Measurements from ENCODE around the gene EN2. TPM values are rescaled to one million over a fixed set of nuclear protein-coding genes. Genes with fewer than 3 reads are reported as not detected.

EN2 gene
- total RNA-seq, 2 donors from 2014 or later = not detected

GRCh38 chr7:155496267-155497005, 38.5 kb downstream of the EN2 start:
- H3K27me3 Mint-ChIP-seq (ENCODE audit: insufficient read depth) = peaks cover 81% of the 10 kb centered on the region
- no peaks in the 10 kb centered on the region for H3K36me3 Mint-ChIP-seq (ENCODE audit: low read depth)
- no peak overlapping the region for H3K27ac Mint-ChIP-seq
- peak; percentile 37 for DNase-seq
- WGBS, 2 experiments (ENCODE audit: insufficient coverage in 1 of 2, insufficient read length in 1 of 2) = 87 to 88% methylated on average over 17 to 23 of the region's 23 CpGs
- Histone ChIP-seq H3K4me3 (ENCODE audit: low read length) (no peak overlapping the region), H3K4me1 (ENCODE audit: control insufficient read depth, insufficient read depth, low read length) (no peaks in the 10 kb centered on the region), H3K9ac (ENCODE audit: extremely low read depth, low read length, poor library complexity, severe bottlenecking) (no peak overlapping the region), H3K27ac (ENCODE audit: low read depth, low read length) (no peak overlapping the region), H3K27me3 (ENCODE audit: control insufficient read depth, insufficient read depth, low read length, poor library complexity, severe bottlenecking) (peaks cover 71% of the 10 kb centered on the region), H3K9me3 (ENCODE audit: control insufficient read depth, low read length) (no peaks in the 10 kb centered on the region), H3K36me3 (ENCODE audit: control insufficient read depth, insufficient read depth, low read length) (no peaks in the 10 kb centered on the region)
- no peaks in the 10 kb centered on the region for H3K9me3 Mint-ChIP-seq
- TF ChIP-seq, protein P1, sequence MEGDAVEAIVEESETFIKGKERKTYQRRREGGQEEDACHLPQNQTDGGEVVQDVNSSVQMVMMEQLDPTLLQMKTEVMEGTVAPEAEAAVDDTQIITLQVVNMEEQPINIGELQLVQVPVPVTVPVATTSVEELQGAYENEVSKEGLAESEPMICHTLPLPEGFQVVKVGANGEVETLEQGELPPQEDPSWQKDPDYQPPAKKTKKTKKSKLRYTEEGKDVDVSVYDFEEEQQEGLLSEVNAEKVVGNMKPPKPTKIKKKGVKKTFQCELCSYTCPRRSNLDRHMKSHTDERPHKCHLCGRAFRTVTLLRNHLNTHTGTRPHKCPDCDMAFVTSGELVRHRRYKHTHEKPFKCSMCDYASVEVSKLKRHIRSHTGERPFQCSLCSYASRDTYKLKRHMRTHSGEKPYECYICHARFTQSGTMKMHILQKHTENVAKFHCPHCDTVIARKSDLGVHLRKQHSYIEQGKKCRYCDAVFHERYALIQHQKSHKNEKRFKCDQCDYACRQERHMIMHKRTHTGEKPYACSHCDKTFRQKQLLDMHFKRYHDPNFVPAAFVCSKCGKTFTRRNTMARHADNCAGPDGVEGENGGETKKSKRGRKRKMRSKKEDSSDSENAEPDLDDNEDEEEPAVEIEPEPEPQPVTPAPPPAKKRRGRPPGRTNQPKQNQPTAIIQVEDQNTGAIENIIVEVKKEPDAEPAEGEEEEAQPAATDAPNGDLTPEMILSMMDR (conservative IDR thresholded peaks at IDR 0.05) = no peak
- peaks cover 6% of the 10 kb centered on the region for H3K4me1 Mint-ChIP-seq
- H3K4me3 Mint-ChIP-seq = no peak overlapping the region

DNA sequence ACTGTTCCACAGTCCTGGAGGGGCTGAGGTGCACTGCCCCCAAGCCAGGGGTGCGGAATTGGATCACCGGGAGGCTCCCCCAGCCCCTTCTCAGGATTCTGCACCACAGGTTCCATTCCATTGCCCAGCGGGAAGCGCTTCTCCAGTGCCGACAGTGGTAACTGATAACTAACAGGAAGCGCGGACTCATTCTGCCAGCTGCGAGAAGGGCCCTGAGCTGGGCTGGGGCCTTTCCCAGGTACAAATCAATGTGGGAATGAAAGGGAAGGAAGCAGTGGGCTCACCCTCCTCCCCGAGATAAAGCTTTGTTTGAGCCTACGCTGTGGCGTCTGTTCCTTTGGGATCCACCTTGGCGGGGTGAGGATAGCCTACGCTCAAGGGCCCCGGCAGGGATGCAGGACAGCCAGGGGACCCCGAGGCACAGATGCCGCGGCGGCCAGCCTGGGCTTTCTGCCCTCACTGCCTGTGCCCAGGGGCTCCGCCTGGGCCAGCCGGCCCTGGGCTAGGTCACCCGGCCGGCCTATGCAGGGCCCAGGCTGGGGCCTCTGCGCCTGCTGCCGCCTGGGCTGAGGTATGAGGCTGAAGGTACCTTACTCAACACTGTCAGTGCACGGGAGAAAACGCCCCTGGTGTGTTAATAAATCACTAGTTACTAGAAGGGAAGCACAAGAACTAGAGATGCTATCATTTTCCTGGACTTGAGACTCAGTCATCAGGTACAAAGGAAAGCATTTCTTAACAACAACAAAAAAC, 39.4 kb downstream of the EN2 start:
- Mint-ChIP-seq H3K27me3 (ENCODE audit: insufficient read depth) (peaks cover 80% of the 10 kb centered on the region), H3K27ac (no peak overlapping the region), H3K4me3 (no peak overlapping the region), H3K36me3 (ENCODE audit: low read depth) (no peaks in the 10 kb centered on the region), H3K4me1 (peaks cover 12% of the 10 kb centered on the region), H3K9me3 (no peaks in the 10 kb centered on the region)
- Histone ChIP-seq H3K4me1 (ENCODE audit: control insufficient read depth, insufficient read depth, low read length) (no peaks in the 10 kb centered on the region), H3K27me3 (ENCODE audit: control insufficient read depth, insufficient read depth, low read length, poor library complexity, severe bottlenecking) (peaks cover 71% of the 10 kb centered on the region), H3K36me3 (ENCODE audit: control insufficient read depth, insufficient read depth, low read length) (no peaks in the 10 kb centered on the region), H3K9me3 (ENCODE audit: control insufficient read depth, low read length) (no peaks in the 10 kb centered on the region), H3K4me3 (ENCODE audit: low read length) (no peak overlapping the region), H3K27ac (ENCODE audit: low read depth, low read length) (no peak overlapping the region), H3K9ac (ENCODE audit: extremely low read depth, low read length, poor library complexity, severe bottlenecking) (no peak overlapping the region)
- TF ChIP-seq, protein P1 (conservative IDR thresholded peaks at IDR 0.05) = no peak
- peak; percentile 47 for DNase-seq
- 81% methylated on average over 12 to 26 of the region's 26 CpGs for WGBS, 2 experiments (ENCODE audit: insufficient coverage in 1 of 2, insufficient read length in 1 of 2)

GRCh38 chr7:155505422-155505793, 47.5 kb downstream of the EN2 start:
- H3K27ac Mint-ChIP-seq = no peak overlapping the region
- no peak overlapping the region for H3K4me3 Mint-ChIP-seq
- TF ChIP-seq, protein P1 (conservative IDR thresholded peaks at IDR 0.05) = no peak
- no peaks in the 10 kb centered on the region for H3K36me3 Mint-ChIP-seq (ENCODE audit: low read depth)
- Histone ChIP-seq H3K27ac (ENCODE audit: low read depth, low read length) (no peak overlapping the region), H3K4me3 (ENCODE audit: low read length) (no peak overlapping the region), H3K36me3 (ENCODE audit: control insufficient read depth, insufficient read depth, low read length) (no peaks in the 10 kb centered on the region), H3K27me3 (ENCODE audit: control insufficient read depth, insufficient read depth, low read length, poor library complexity, severe bottlenecking) (peaks cover 100% of the 10 kb centered on the region), H3K9ac (ENCODE audit: extremely low read depth, low read length, poor library complexity, severe bottlenecking) (no peak overlapping the region), H3K4me1 (ENCODE audit: control insufficient read depth, insufficient read depth, low read length) (no peaks in the 10 kb centered on the region), H3K9me3 (ENCODE audit: control insufficient read depth, low read length) (no peaks in the 10 kb centered on the region)
- no peak for DNase-seq
- WGBS, 2 experiments (ENCODE audit: insufficient coverage in 1 of 2, insufficient read length in 1 of 2) = 11 to 29% methylated on average over 1 of the region's 3 CpGs
- H3K27me3 Mint-ChIP-seq (ENCODE audit: insufficient read depth) = peaks cover 97% of the 10 kb centered on the region
- peaks cover 22% of the 10 kb centered on the region for H3K4me1 Mint-ChIP-seq
- no peaks in the 10 kb centered on the region for H3K9me3 Mint-ChIP-seq

Measured in endodermal cell (in vitro differentiated cells).